Smooth muscle cell (in vitro differentiated cells): ENCODE measurements around the gene ATP23. TPM values are rescaled to one million over a fixed set of nuclear protein-coding genes. Genes with fewer than 3 reads are reported as not detected.

Experiments used
- DNase-seq: peaks from one replicate; lab custom pipeline; 2025; ENCODE audit not compliant: unreplicated experiment; lab: John Stamatoyannopoulos, UW
- H2AFZ ChIP-seq: fragments of 200-600 bp; sonication (generic); 2 replicates; pipeline ENCODE4 v1.6.0; 2016; ENCODE audit warnings: antibody characterized with exemption, low read depth, mild to moderate bottlenecking
- H3F3A ChIP-seq: fragments of 200-600 bp; sonication (generic); 2 replicates; pipeline ENCODE4 v1.6.0; 2017; ENCODE audit warnings: antibody characterized with exemption, low read depth
- H3K27ac ChIP-seq: fragments of 200-600 bp; sonication (generic); 2 replicates; pipeline ENCODE4 v1.5.1; 2016; ENCODE audit warnings: low read depth, mild to moderate bottlenecking
- H3K27me3 ChIP-seq: fragments of 200-600 bp; sonication (generic); 2 replicates; pipeline ENCODE4 v1.6.1; 2016; ENCODE audit warnings: low read depth, mild to moderate bottlenecking
- H3K36me3 ChIP-seq: fragments of 200-600 bp; sonication (generic); 2 replicates; pipeline ENCODE4 v1.5.1; 2016; ENCODE audit warnings: low read depth
- H3K4me1 ChIP-seq: fragments of 200-600 bp; sonication (generic); 2 replicates; pipeline ENCODE4 v1.5.1; 2016; ENCODE audit warnings: low read depth
- H3K4me2 ChIP-seq: fragments of 200-600 bp; sonication (generic); 2 replicates; pipeline ENCODE4 v1.6.0; 2016; ENCODE audit warnings: mild to moderate bottlenecking
- H3K4me3 ChIP-seq: fragments of 200-600 bp; sonication (generic); 2 replicates; pipeline ENCODE4 v1.5.1; 2016; ENCODE audit warnings: mild to moderate bottlenecking
- H3K79me2 ChIP-seq: fragments of 200-600 bp; sonication (generic); 2 replicates; pipeline ENCODE4 v1.6.0; 2016; ENCODE audit warnings: low read depth, mild to moderate bottlenecking
- H3K9ac ChIP-seq: fragments of 200-600 bp; sonication (generic); 2 replicates; pipeline ENCODE4 v1.6.0; 2016; ENCODE audit warnings: low read depth
- H3K9me3 ChIP-seq: fragments of 200-600 bp; sonication (generic); replicated peaks from 2 replicates; pipeline ENCODE4 v1.5.1; 2016; ENCODE audit warnings: low read depth
- H4K20me1 ChIP-seq: fragments of 200-600 bp; sonication (generic); 2 replicates; pipeline ENCODE4 v1.6.0; 2016; ENCODE audit warnings: low read depth
- CTCF ChIP-seq: fragments of 200-600 bp; sonication (generic); IDR thresholded peaks from 2 replicates; pipeline ENCODE4 v1.5.1; 2017; ENCODE audit warnings: borderline replicate concordance, mild to moderate bottlenecking, antibody characterized with exemption; ENCODE audit not compliant: insufficient read depth, poor library complexity, severe bottlenecking
- WGBS: methylation state at CpG from one replicate; pipeline ENCODE4 v1.1.7; 2016; ENCODE audit warnings: low lambda C conversion rate; 5-methylcytosine and 5-hydroxymethylcytosine counted together
- polyA plus RNA-seq: library from polyadenylated mRNA; unstranded; fragments of >200 nt; fragmentation: Nextera tagmentation; extraction: Ambion mirVana; gene quantifications from 2 replicates; pipeline ENCODE4 v1.2.1, GENCODE V29; 2016
- total RNA-seq: library from RNA; depleted of rRNA; stranded (reverse); fragments of >200 nt; gene quantifications from 2 replicates; pipeline ENCODE4 v1.2.3, GENCODE V29; 2014

ATP23 gene
- total and polyA plus RNA-seq, 2 experiments from 2014 or later, result 2.7 to 10.4 TPM

- H3K9me3 ChIP-seq, result peaks cover 11% of the 10 kb centered on the region
- H3F3A ChIP-seq, result no peaks in the 10 kb centered on the region
- no peaks in the 10 kb centered on the region for H3K79me2 ChIP-seq
- no peak overlapping the region for H2AFZ ChIP-seq
- H3K27me3 ChIP-seq, result no peaks in the 10 kb centered on the region
- no peak for TF ChIP-seq CTCF
- no peak for DNase-seq
- no peaks in the 10 kb centered on the region for H3K36me3 ChIP-seq
- no peak overlapping the region for H3K27ac ChIP-seq
- no peak overlapping the region for H3K9ac ChIP-seq
- no peaks in the 10 kb centered on the region for H3K4me1 ChIP-seq
- H4K20me1 ChIP-seq, result no peaks in the 10 kb centered on the region
- H3K4me3 ChIP-seq, result no peak overlapping the region
- 79% methylated on average over 1 of the region's 1 CpG for WGBS
- no peak overlapping the region for H3K4me2 ChIP-seq
Measured at GRCh38 chr12:57964421-57964820, 23.1 kb downstream of the ATP23 start.

- H3K4me2 ChIP-seq, result no peak overlapping the region
- no peak overlapping the region for H3K4me3 ChIP-seq
- no peak for TF ChIP-seq CTCF
Measured at GRCh38 chr12:57965766-57966165, 24.4 kb downstream of the ATP23 start.

GRCh38 chr12:57966536-57966935 is 25.2 kb downstream of the ATP23 start:
- Histone ChIP-seq H3F3A (no peaks in the 10 kb centered on the region), H3K36me3 (no peaks in the 10 kb centered on the region), H4K20me1 (no peaks in the 10 kb centered on the region), H3K4me1 (no peaks in the 10 kb centered on the region), H3K4me2 (no peak overlapping the region), H3K9me3 (peaks cover 6% of the 10 kb centered on the region), H3K4me3 (no peak overlapping the region), H3K79me2 (no peaks in the 10 kb centered on the region), H3K9ac (no peak overlapping the region), H3K27ac (no peak overlapping the region), H3K27me3 (no peaks in the 10 kb centered on the region), H2AFZ (no peak overlapping the region)
- TF ChIP-seq CTCF, result no peak
- no peak for DNase-seq

More at GRCh38 chr12:57965766-57966165, 24.4 kb downstream of the ATP23 start:
- Histone ChIP-seq H4K20me1 (no peaks in the 10 kb centered on the region), H3K27ac (no peak overlapping the region), H3K27me3 (no peaks in the 10 kb centered on the region), H3K4me1 (no peaks in the 10 kb centered on the region), H3K36me3 (no peaks in the 10 kb centered on the region), H3F3A (no peaks in the 10 kb centered on the region), H2AFZ (no peak overlapping the region), H3K79me2 (no peaks in the 10 kb centered on the region), H3K9me3 (peaks cover 6% of the 10 kb centered on the region), H3K9ac (no peak overlapping the region)
- WGBS, result 92% methylated on average over 8 of the region's 8 CpGs
- no peak for DNase-seq

DNA sequence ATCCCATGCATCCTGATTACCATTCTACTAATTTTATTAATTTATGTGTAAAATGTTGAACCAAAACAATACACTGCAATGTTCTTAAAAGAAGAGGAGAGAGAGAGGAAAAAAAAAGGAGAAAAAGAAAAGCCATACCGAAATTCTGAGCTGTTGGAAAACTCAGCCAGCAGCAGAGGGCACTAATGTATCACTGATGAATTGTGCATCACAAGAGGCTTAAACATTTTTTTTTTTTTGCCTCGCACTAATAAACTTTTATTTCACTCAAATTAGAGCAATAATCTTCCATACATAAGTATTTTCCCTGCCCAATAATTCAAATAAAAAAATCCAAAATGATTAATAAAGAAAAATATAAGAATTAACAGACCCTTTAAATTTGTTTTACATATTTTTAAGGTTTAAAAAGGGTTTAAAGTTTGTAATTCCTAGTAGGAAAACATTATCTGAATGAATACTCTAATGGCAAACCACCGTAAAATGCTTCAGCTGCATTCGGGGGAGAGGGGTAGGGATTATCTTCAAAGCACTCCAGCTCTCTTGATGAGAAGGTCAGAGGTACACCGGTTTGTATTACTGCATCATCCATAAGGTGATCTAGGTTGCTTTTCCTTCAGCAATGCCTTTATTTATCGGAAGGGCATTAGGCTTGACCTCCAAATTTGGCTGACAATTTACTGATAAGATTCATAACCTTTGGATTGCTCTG is 41.9 kb downstream of the ATP23 start:
- Histone ChIP-seq H4K20me1 (no peaks in the 10 kb centered on the region), H3K4me1 (no peaks in the 10 kb centered on the region), H3K27ac (no peak overlapping the region), H3K9me3 (no peaks in the 10 kb centered on the region), H3K27me3 (no peaks in the 10 kb centered on the region), H3K36me3 (no peaks in the 10 kb centered on the region), H3F3A (no peaks in the 10 kb centered on the region), H3K79me2 (no peaks in the 10 kb centered on the region), H3K4me3 (no peak overlapping the region), H2AFZ (no peak overlapping the region), H3K4me2 (no peak overlapping the region), H3K9ac (no peak overlapping the region)
- peak; percentile 83 for TF ChIP-seq CTCF
- no peak for DNase-seq
- WGBS, result 45% methylated on average over 6 of the region's 6 CpGs
